Body of pancreas (tissue), 4 donors: ENCODE data around the gene THOC1. TPM values are rescaled to one million over a fixed set of nuclear protein-coding genes. Genes with fewer than 3 reads are reported as not detected.

Experiments used
- ATAC-seq: fragments of 150-250 bp; one replicate; pipeline ENCODE4 v1.9.1; 2016
- DNase-seq, 4 donors: peaks; one replicate each; pipeline ENCODE4 v3.0.0-alpha.2; 2019
- H3K27ac ChIP-seq, 4 donors: fragments of 200-600 bp; sonication (generic); 1 replicate in 3 of 4; 2 replicates in 1 of 4; pipeline versions ENCODE4 v1.5.1 to v1.6.1; 2016 to 2019; ENCODE audit warnings: mild to moderate bottlenecking in 1 of 4, mixed read lengths in 1 of 4, moderate library complexity in 1 of 4
- H3K27me3 ChIP-seq, 2 donors: fragments of 200-600 bp; sonication (generic); one replicate each; pipeline ENCODE4 v1.6.0; 2016; ENCODE audit warnings: mild to moderate bottlenecking in 1 of 2
- H3K36me3 ChIP-seq, 2 donors: fragments of 200-600 bp; sonication (generic); replicated peaks in 1 of 2; 2 replicates each; pipeline ENCODE4 v1.5.1; 2016; ENCODE audit warnings: low read depth in 2 of 2; ENCODE audit not compliant: insufficient read depth in 1 of 2
- H3K4me1 ChIP-seq: fragments of 200-600 bp; sonication (generic); one replicate; pipeline ENCODE4 v1.6.0; 2016
- H3K4me3 ChIP-seq, 2 donors: fragments of 200-600 bp; sonication (generic); 1 replicate in 1 of 2; 2 replicates in 1 of 2; pipeline ENCODE4 v1.5.1; 2016 to 2019
- H3K9me3 ChIP-seq, 3 donors: fragments of 200-600 bp; sonication (generic); 1 replicate in 2 of 3; 2 replicates in 1 of 3; pipeline ENCODE4 v1.5.1; 2016
- POLR2A ChIP-seq, 3 donors: fragments of 450-650 bp; IDR thresholded peaks; one replicate each; pipeline ENCODE4 v1.6.1; 2016; ENCODE audit warnings: antibody characterized with exemption in 3 of 3, mild to moderate bottlenecking in 2 of 3
- WGBS, 2 donors: methylation state at CpG; one replicate each; pipeline ENCODE4 v1.1.5; 2017; 5-methylcytosine and 5-hydroxymethylcytosine counted together
- intact Hi-C: fragments of 100-400 bp; cut with DNase I; formaldehyde crosslinking; loops from one replicate; pipeline ENCODE4 v1.15.1; 2023
- total RNA-seq, 2 donors: library from RNA; depleted of rRNA; stranded (reverse); fragments of >200 nt; gene quantifications; one replicate each; pipeline ENCODE4 v1.1.0, GENCODE V29; 2016
- TF ChIP-seq, protein P1 (sequence below), 7 experiments: fragments of 450-650 bp in 4 of 7; fragments of 200-600 bp in 3 of 7; sonication (generic) in 3 of 7; IDR thresholded peaks; one replicate each; pipeline ENCODE4 v1.5.1; 2016 to 2019; ENCODE audit warnings: antibody characterized with exemption in 7 of 7

Gene THOC1
- total RNA-seq, 2 donors from 2014 or later, result 21.8 to 36.6 TPM

DNA sequence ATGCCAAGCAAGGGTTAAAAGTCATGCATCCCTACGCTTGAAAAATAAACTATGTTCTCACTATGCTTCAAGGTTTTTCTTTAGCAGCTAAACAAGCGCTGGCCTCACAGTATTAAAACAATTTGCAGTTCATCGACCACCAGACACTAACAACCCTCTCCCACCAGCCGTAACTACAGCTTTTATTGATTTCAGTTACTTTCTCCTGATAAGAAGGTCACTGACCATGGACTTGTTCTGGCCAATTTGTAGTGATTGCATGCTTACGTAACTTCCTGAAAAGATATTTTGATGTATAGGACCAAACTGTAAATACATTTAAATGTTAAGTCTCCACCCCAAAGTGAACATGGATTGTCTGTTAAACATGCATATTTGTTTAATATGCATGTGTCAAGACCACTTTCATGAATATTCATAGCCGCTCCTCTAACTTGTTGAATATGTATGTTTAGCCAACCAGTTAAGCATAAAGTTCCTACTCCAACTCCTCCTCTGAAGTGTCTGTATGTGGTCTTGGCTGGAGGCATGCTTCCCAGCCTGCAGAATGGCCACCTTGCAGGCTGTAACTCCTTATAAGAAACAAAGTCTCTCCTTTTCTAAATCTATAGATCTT, 1.7 kb upstream of the THOC1 start:
- intact Hi-C loops, result no loop called here
- WGBS, 2 donors, result 29 to 53% methylated on average over 6 of the region's 6 CpGs
- H3K4me3 ChIP-seq, result no peak overlapping the region
- no peak overlapping the region for H3K27ac ChIP-seq
- no peaks in the 10 kb centered on the region for H3K9me3 ChIP-seq
- H3K36me3 ChIP-seq, result no peaks in the 10 kb centered on the region
- H3K27me3 ChIP-seq, result no peaks in the 10 kb centered on the region
- DNase-seq (no peak), ATAC-seq (no peak)
- TF ChIP-seq, protein P1, sequence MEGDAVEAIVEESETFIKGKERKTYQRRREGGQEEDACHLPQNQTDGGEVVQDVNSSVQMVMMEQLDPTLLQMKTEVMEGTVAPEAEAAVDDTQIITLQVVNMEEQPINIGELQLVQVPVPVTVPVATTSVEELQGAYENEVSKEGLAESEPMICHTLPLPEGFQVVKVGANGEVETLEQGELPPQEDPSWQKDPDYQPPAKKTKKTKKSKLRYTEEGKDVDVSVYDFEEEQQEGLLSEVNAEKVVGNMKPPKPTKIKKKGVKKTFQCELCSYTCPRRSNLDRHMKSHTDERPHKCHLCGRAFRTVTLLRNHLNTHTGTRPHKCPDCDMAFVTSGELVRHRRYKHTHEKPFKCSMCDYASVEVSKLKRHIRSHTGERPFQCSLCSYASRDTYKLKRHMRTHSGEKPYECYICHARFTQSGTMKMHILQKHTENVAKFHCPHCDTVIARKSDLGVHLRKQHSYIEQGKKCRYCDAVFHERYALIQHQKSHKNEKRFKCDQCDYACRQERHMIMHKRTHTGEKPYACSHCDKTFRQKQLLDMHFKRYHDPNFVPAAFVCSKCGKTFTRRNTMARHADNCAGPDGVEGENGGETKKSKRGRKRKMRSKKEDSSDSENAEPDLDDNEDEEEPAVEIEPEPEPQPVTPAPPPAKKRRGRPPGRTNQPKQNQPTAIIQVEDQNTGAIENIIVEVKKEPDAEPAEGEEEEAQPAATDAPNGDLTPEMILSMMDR (IDR thresholded peaks at IDR 0.05), result no peak
- no peak for TF ChIP-seq POLR2A (IDR thresholded peaks at IDR 0.05)
- H3K4me1 ChIP-seq, result peaks cover 21% of the 10 kb centered on the region

DNA sequence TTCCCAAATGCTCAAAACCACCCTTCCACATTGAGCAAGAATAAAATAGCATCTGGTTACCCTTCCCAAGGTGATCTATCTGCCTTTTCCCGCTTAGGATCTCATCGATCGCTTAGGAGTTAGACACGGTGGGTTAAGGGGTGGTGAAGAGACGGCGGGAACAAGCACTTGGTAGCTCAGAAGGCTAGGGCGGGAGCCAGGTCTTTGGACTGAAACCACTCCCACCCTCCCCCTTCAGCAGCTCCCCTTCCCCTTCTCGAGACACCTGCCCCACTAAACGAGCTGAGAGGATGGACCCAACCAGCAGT, 513 bp downstream of the THOC1 start:
- H3K27ac ChIP-seq, result peak overlapping the region in 3 of 4 donors; percentile 83 to 93 (median 93)
- H3K27me3 ChIP-seq, result no peaks in the 10 kb centered on the region
- H3K36me3 ChIP-seq, result peaks cover 0 to 6% of the 10 kb centered on the region in 2 donors
- H3K4me1 ChIP-seq, result peaks cover 21% of the 10 kb centered on the region
- peak; percentile 19 for ATAC-seq
- TF ChIP-seq POLR2A (IDR thresholded peaks at IDR 0.05), result no peak
- TF ChIP-seq, protein P1 (IDR thresholded peaks at IDR 0.05), result no peak
- DNase-seq, result peak in 2 of 4 donors; percentile 17 to 23
- intact Hi-C loops, result no loop called here
- H3K4me3 ChIP-seq, result peak overlapping the region; percentile 55 to 97
- no peaks in the 10 kb centered on the region for H3K9me3 ChIP-seq
- WGBS, 2 donors, result 0% methylated on average over 9 of the region's 9 CpGs

DNA sequence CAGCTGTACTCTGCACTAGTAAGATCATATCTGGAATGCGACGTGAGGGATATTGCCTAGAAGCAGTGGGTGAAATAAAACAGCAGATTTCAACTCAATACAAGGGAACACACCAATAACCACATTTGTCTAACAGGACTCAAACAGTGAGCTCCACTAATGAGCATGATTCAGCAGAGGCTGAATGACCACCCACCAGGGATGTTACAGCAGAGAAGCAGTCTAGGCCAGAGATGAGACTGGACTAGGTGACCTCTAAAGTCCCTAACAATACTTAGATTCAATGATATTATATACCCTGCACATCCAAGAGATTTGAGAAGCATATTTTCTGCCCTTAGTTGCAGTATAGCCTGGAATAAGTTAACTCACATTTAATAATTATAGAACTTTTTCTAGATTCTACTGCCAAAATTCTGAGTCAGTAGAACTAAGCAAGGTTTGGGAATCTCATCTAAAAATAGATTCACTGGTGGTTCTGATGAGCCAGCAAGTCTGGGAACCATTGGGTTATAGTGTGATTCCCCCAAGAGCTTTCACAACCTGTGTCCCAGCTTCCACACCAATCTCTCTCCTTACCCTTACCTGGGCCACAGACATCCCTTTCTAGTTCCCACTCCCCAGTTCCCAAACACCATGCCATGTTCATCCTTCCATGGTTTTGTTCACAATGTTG, 6.3 kb downstream of the THOC1 start:
- 91 to 95% methylated on average over 2 of the region's 2 CpGs for WGBS, 2 donors
- intact Hi-C loops, result no loop called here

DNA sequence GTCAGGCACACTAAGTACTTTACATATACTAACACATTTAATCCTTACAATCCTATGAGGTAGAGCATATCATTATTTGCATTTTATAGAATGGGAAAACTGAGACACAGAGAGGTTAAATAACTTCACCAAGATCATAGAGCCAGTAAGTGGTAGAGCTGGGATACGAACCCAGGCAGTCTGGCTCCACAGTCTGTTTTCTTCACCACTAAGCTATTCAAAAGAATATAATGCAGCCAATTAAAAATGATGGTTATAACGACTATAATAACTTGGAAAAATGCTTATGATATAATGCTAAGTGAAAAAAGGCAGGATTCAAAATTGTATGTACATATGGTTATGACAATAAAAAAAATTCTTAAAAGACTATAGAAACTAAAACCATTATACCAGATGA, 7.3 kb downstream of the THOC1 start:
- WGBS, 2 donors, result 69 to 89% methylated on average over 2 of the region's 2 CpGs
- no peak for ATAC-seq
- DNase-seq, result no peak

More for the DNA sequence above, 6.3 kb downstream of the THOC1 start:
- H3K27ac ChIP-seq, result no peak overlapping the region
- H3K4me3 ChIP-seq, result no peak overlapping the region
- no peak for DNase-seq
- no peaks in the 10 kb centered on the region for H3K27me3 ChIP-seq
- ATAC-seq, result no peak
- H3K4me1 ChIP-seq, result peaks cover 8% of the 10 kb centered on the region
- H3K9me3 ChIP-seq, result no peaks in the 10 kb centered on the region
- peaks cover 0 to 28% of the 10 kb centered on the region in 2 donors for H3K36me3 ChIP-seq
- TF ChIP-seq, protein P1 (IDR thresholded peaks at IDR 0.05), result no peak
- TF ChIP-seq POLR2A (IDR thresholded peaks at IDR 0.05), result no peak

More for the DNA sequence above, 7.3 kb downstream of the THOC1 start:
- intact Hi-C loops, result no loop called here
- Histone ChIP-seq H3K9me3 (no peaks in the 10 kb centered on the region), H3K4me3 (no peak overlapping the region), H3K36me3 (peaks cover 0 to 29% of the 10 kb centered on the region in 2 donors), H3K4me1 (no peaks in the 10 kb centered on the region), H3K27ac (no peak overlapping the region), H3K27me3 (no peaks in the 10 kb centered on the region)
- TF ChIP-seq POLR2A (IDR thresholded peaks at IDR 0.05), result no peak
- TF ChIP-seq, protein P1 (IDR thresholded peaks at IDR 0.05), result no peak
